ENCODE data around the gene TROAP.

Gene TROAP, protein sequence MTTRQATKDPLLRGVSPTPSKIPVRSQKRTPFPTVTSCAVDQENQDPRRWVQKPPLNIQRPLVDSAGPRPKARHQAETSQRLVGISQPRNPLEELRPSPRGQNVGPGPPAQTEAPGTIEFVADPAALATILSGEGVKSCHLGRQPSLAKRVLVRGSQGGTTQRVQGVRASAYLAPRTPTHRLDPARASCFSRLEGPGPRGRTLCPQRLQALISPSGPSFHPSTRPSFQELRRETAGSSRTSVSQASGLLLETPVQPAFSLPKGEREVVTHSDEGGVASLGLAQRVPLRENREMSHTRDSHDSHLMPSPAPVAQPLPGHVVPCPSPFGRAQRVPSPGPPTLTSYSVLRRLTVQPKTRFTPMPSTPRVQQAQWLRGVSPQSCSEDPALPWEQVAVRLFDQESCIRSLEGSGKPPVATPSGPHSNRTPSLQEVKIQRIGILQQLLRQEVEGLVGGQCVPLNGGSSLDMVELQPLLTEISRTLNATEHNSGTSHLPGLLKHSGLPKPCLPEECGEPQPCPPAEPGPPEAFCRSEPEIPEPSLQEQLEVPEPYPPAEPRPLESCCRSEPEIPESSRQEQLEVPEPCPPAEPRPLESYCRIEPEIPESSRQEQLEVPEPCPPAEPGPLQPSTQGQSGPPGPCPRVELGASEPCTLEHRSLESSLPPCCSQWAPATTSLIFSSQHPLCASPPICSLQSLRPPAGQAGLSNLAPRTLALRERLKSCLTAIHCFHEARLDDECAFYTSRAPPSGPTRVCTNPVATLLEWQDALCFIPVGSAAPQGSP

DNA sequence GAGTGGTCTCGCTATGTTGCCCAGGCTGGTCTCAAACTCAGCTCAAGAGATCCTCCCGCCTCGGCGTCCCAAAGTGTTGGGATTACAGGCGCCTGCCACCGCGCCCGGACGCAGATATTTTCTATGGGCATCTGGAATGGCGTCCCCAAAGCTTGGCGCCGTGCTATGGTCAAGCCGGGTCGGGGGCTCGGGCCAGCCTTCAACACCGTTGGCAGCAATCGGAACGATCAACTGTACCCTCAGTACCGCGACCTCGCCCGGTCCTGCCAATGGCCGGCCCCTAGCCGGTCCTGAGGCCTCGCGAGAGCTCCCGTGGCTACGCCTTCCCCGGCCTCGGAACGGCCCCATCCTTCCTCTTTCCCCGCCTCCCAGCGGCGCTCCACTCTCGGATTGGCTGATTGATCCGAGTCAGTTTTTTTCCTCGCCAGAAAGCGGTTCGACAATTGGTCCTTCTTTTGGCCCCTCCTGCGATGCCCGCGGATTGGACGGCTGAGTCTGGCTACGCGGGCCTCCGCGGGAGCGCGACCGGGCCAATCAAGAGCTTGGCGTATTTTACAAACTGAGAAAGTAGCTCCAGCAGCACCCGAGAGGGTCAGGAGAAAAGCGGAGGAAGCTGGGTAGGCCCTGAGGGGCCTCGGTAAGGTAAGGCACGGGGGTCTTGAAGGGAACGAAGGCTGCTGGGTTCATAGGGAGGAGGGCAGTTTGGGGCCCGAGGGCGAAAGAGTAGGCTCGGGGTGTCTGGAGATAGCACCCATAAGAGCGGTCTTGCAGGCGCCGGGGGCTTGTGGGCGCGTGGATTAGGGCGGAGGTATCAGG, at the start of gene TROAP:
TROAP (plus strand) TSS at position 548 of the 816 bp plus-strand sequence. CDS start 354 bp downstream, outside the sequence.
- DNase-seq (ENCODE audit: low read depth) = peak; percentile 99
- TF ChIP-seq, protein P1, sequence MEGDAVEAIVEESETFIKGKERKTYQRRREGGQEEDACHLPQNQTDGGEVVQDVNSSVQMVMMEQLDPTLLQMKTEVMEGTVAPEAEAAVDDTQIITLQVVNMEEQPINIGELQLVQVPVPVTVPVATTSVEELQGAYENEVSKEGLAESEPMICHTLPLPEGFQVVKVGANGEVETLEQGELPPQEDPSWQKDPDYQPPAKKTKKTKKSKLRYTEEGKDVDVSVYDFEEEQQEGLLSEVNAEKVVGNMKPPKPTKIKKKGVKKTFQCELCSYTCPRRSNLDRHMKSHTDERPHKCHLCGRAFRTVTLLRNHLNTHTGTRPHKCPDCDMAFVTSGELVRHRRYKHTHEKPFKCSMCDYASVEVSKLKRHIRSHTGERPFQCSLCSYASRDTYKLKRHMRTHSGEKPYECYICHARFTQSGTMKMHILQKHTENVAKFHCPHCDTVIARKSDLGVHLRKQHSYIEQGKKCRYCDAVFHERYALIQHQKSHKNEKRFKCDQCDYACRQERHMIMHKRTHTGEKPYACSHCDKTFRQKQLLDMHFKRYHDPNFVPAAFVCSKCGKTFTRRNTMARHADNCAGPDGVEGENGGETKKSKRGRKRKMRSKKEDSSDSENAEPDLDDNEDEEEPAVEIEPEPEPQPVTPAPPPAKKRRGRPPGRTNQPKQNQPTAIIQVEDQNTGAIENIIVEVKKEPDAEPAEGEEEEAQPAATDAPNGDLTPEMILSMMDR (conservative IDR thresholded peaks at IDR 0.05; ENCODE audit: low read depth, low read length) = no peak
- H3K4me3 ChIP-seq (ENCODE audit: low read depth, low read length) = peak within 1 kb of the TSS; percentile 78

DNA sequence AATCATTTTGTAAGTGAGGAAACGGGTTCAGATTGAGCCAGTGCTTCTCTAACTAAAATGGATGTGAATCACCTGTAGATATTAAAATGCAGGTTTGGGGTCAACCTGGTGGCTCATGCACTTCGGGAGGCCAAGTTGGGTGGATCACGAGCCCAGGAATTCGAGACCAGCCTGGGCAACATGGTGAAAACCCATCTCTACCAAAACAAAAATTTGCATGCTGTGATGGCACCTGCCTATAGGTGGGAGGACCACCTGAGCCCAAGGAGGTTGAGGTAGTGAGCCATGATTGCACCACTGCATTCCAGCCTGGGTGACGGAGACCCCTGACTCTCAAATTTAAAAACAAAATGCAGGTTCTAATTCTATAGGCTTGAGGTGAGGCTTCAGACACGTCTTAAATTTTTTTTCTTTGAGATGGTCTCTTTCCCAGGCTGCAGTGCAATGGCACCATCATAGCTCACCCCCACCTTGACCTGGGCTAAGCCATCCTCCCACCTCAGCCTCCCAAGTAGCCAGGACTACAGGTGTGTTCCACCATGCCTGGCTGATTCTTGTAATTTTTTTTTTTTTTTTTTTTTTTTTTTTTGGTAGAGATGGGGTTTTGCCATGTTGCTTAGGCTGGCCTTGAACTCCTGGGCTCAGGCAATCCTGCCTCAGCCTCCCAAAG, 49.2 kb upstream of the TROAP start:
- DNase-seq (ENCODE audit: low read depth) = no peak
- TF ChIP-seq, protein P1 (conservative IDR thresholded peaks at IDR 0.05; ENCODE audit: low read depth, low read length) = no peak
- H3K4me3 ChIP-seq (ENCODE audit: low read depth, low read length) = no peak overlapping the region

DNA sequence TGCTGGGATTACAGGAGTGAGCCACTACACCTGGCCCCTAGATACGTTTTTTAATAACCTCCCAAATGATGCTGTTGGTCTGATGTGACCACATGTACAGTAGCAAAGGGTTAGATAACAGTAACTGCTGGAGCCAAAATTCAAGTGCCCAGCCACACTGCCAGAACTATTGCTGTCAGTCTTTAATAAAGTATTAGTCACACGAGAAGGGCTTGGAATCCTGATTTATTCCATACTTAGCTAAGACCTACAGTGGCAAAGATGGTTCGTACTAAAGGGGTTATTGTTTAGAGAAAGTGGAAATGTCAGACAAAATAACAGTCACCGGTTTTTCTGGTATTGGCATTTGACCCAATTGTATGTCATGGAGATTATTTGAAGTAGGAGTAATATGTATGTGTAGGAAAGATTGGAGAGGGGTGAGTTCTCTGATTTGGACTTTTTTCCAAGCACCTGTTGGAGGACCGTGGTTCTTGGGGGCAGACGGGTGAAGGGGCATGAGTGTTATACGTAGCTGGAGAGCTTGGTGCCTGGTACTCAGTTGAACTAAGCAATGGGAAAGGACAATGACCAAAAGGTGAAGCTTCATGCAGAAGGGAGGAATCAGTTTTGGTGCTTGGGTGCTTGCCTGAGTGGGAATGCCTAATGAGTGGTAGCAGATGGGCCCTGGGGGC, 48.5 kb upstream of the TROAP start:
- TF ChIP-seq, protein P1 (conservative IDR thresholded peaks at IDR 0.05; ENCODE audit: low read depth, low read length) = no peak
- H3K4me3 ChIP-seq (ENCODE audit: low read depth, low read length) = no peak overlapping the region
- no peak for DNase-seq (ENCODE audit: low read depth)

DNA sequence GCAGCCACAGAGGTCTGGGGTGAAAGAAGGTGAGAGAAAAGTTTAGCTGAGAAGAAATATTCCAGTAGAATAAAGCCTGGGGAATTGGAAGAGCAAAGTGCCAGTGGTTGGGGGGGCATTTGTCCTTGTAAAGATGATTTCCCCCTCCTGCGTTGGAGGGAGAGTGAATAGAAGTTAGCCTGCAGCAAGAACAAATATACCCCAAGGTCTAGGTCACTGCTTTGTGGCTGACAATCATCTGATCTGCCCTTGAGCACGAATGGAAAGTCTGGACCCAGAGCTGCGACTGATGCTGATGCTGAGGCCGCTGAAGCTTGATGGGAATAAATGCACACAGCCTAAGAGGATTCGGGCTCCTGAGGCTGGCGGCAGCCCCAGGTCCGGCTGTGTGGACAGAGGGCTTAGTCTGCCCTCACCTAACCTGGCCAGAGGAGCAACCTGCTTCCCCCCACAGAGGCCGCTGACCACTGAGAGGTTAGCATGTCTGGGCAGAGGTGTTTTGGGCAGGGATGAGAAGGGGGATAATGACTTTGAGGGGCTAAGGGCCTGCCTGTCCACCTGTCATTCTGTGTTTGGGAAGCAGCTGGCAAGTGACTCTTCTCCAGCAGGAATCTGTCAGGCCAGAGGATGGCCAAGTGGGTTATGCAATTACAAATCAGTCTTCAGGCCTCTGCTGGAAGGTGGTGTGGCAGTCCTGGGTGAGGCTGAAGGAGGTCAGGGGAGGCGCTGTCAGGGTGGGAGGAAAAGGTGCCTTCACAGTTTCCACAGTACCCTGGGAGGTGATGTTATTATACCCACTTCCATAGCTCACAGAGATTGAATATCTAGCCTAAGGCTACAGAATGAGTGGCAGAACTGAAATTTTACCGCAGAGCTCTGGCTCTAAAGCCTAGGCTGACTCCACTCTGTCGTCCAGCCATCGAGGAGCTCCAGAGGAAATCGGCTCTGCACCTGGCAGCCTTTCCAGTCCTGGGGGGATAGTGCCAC, 46.5 kb upstream of the TROAP start:
- DNase-seq (ENCODE audit: low read depth) = no peak
- TF ChIP-seq, protein P1 (conservative IDR thresholded peaks at IDR 0.05; ENCODE audit: low read depth, low read length) = no peak
- no peak overlapping the region for H3K4me3 ChIP-seq (ENCODE audit: low read depth, low read length)

DNA sequence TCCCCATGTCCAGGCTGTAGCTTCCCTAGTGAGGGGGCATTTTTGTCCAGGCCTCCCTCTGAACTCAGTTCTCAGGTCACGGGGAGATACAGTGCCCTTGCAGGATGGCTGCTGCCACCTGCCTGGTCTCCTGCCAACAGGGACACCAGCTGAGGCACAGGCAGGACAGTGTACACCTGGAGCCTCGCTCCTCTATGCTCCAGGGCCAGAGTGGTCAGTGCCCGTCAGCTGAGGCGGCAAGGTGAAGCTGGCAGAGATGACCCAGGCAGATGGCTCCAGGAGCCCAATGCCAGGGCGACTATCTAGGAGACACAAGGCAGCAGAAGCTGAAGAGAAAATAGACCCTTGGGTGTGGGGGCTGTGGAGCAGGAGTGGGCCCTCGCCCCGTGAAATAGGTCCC, 45.6 kb upstream of the TROAP start:
- TF ChIP-seq, protein P1 (conservative IDR thresholded peaks at IDR 0.05; ENCODE audit: low read depth, low read length) = no peak
- no peak overlapping the region for H3K4me3 ChIP-seq (ENCODE audit: low read depth, low read length)
- no peak for DNase-seq (ENCODE audit: low read depth)

Data from choroid plexus epithelial cell (primary cell).